Measurements from ENCODE around the gene ILDR1.

The ILDR1 gene

DNA sequence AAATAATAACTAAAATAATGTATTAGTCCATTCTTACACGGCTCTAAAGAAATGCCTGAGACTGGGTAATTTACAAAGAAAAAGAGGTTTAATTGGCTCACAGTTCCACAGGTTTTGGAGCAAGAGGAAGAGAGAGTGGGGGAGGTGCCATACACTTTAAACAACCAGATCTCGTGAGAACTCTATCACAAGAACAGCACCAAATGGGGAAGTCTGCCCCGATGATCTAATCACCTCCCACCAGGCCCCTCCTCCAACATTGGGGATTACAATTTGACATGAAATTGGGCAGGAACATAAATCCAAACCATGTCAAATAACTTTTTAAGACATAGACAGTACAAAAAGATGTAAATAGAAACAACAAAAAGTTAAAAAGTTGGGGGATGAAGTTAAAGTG is 63.2 kb downstream of the ILDR1 start:
- no peaks in the 10 kb centered on the region for H3K9me3 ChIP-seq (ENCODE audit: insufficient read depth, low read length)
- no peak overlapping the region for H3K9ac ChIP-seq (ENCODE audit: low read length)
- H4K20me1 ChIP-seq (ENCODE audit: insufficient read depth, low read length) = no peaks in the 10 kb centered on the region
- no peak overlapping the region for H3K4me3 ChIP-seq (ENCODE audit: low read length)
- H3K27me3 ChIP-seq (ENCODE audit: low read depth, low read length) = no peaks in the 10 kb centered on the region
- peaks cover 37% of the 10 kb centered on the region for H3K36me3 ChIP-seq (replicated peaks; ENCODE audit: low read depth, low read length)
- H3K4me2 ChIP-seq (ENCODE audit: low read length) = no peak overlapping the region
- no peak for TF ChIP-seq EZH2phosphoT487 (IDR thresholded peaks at IDR 0.05; ENCODE audit: low read depth)
- TF ChIP-seq, protein P1, sequence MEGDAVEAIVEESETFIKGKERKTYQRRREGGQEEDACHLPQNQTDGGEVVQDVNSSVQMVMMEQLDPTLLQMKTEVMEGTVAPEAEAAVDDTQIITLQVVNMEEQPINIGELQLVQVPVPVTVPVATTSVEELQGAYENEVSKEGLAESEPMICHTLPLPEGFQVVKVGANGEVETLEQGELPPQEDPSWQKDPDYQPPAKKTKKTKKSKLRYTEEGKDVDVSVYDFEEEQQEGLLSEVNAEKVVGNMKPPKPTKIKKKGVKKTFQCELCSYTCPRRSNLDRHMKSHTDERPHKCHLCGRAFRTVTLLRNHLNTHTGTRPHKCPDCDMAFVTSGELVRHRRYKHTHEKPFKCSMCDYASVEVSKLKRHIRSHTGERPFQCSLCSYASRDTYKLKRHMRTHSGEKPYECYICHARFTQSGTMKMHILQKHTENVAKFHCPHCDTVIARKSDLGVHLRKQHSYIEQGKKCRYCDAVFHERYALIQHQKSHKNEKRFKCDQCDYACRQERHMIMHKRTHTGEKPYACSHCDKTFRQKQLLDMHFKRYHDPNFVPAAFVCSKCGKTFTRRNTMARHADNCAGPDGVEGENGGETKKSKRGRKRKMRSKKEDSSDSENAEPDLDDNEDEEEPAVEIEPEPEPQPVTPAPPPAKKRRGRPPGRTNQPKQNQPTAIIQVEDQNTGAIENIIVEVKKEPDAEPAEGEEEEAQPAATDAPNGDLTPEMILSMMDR (IDR thresholded peaks at IDR 0.05; ENCODE audit: low read depth, low read length) = no peak
- H2AFZ ChIP-seq (ENCODE audit: low read depth, low read length) = no peak overlapping the region
- H3K27ac ChIP-seq (ENCODE audit: low read length) = no peak overlapping the region
- H3K79me2 ChIP-seq (ENCODE audit: low read length) = no peaks in the 10 kb centered on the region
- peaks cover 30% of the 10 kb centered on the region for H3K4me1 ChIP-seq (ENCODE audit: low read length)

DNA sequence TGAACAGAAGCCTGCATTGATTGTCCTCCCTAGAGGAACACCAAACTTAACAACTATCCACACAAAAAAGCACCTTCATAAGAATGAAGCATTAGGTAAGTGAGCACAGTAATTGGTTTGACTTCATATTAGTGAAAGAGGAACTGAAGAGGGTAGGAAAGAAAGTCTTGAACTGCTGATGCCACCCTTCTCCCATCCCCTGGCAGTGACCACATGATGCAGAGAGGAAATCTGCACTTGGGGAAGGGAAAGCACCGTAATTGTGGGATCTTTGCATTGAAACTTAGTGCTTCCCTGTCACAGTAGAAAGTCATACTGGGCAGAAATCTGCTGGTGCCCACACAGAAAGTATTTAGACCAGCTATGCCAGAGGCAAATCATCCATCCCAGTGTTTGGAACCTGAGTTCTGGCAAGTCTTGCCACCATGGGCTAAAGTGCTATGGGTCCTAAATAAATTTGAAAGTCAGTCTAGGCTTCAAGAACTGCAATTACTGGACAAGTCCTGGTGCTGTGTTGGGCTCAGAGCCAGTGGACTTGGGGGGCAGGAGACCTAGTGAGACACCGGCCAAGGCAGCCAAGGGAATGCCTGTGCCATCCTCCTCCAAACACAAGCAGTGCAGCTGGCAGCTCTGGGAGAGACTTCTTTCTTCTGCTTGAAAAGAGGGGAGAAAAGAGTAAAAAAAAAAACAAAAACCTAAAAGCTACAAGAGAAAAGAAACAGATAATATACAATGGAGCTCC is 64.2 kb downstream of the ILDR1 start:
- Histone ChIP-seq H4K20me1 (ENCODE audit: insufficient read depth, low read length) (no peaks in the 10 kb centered on the region), H3K4me2 (ENCODE audit: low read length) (peak overlapping the region; percentile 36; the same call in 1 of the 2 replicates), H3K4me3 (ENCODE audit: low read length) (no peak overlapping the region), H3K27me3 (ENCODE audit: low read depth, low read length) (no peaks in the 10 kb centered on the region), H3K27ac (ENCODE audit: low read length) (peak overlapping the region; percentile 55), H3K4me1 (ENCODE audit: low read length) (peaks cover 30% of the 10 kb centered on the region), H3K9me3 (ENCODE audit: insufficient read depth, low read length) (no peaks in the 10 kb centered on the region), H2AFZ (ENCODE audit: low read depth, low read length) (no peak overlapping the region), H3K79me2 (ENCODE audit: low read length) (no peaks in the 10 kb centered on the region), H3K36me3 (replicated peaks; ENCODE audit: low read depth, low read length) (peaks cover 38% of the 10 kb centered on the region), H3K9ac (ENCODE audit: low read length) (no peak overlapping the region)
- no peak for TF ChIP-seq EZH2phosphoT487 (IDR thresholded peaks at IDR 0.05; ENCODE audit: low read depth)
- TF ChIP-seq, protein P1 (IDR thresholded peaks at IDR 0.05; ENCODE audit: low read depth, low read length) = no peak

DNA sequence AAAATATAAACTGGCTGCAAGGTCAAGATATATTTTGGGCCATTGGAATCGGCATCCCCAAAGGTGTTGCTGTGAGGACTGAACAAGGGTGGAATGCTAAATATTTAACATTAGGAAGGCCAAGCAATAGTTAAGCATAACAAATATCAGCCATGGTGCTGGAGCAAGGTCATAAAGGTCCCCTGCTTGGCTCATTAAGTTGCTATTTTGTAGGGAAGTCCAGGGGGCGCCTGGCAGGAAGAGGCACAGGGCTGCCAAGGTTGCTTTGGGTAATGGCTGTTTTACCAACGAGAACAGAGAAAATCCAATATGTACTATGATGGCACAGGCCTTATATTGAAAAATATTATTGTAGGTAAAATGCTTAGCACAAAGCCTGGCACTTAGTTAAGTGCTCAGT is 65.7 kb downstream of the ILDR1 start:
- H3K4me3 ChIP-seq (ENCODE audit: low read length) = no peak overlapping the region
- peaks cover 9% of the 10 kb centered on the region; the same call in 1 of the 2 replicates for H3K9me3 ChIP-seq (ENCODE audit: insufficient read depth, low read length)
- no peak overlapping the region for H3K9ac ChIP-seq (ENCODE audit: low read length)
- H3K79me2 ChIP-seq (ENCODE audit: low read length) = no peaks in the 10 kb centered on the region
- H2AFZ ChIP-seq (ENCODE audit: low read depth, low read length) = no peak overlapping the region
- peaks cover 30% of the 10 kb centered on the region for H3K4me1 ChIP-seq (ENCODE audit: low read length)
- H3K27me3 ChIP-seq (ENCODE audit: low read depth, low read length) = no peaks in the 10 kb centered on the region
- no peaks in the 10 kb centered on the region for H4K20me1 ChIP-seq (ENCODE audit: insufficient read depth, low read length)
- peaks cover 43% of the 10 kb centered on the region for H3K36me3 ChIP-seq (replicated peaks; ENCODE audit: low read depth, low read length)
- no peak for TF ChIP-seq EZH2phosphoT487 (IDR thresholded peaks at IDR 0.05; ENCODE audit: low read depth)
- TF ChIP-seq, protein P1 (IDR thresholded peaks at IDR 0.05; ENCODE audit: low read depth, low read length) = no peak
- no peak overlapping the region for H3K4me2 ChIP-seq (ENCODE audit: low read length)
- no peak overlapping the region for H3K27ac ChIP-seq (ENCODE audit: low read length)

- peaks cover 3% of the 10 kb centered on the region; the same call in 1 of the 2 replicates for H3K4me1 ChIP-seq (ENCODE audit: low read length)
- no peak overlapping the region for H3K9ac ChIP-seq (ENCODE audit: low read length)
- no peak overlapping the region for H2AFZ ChIP-seq (ENCODE audit: low read depth, low read length)
- H3K27me3 ChIP-seq (ENCODE audit: low read depth, low read length) = no peaks in the 10 kb centered on the region
- peaks cover 9% of the 10 kb centered on the region; the same call in 1 of the 2 replicates for H3K9me3 ChIP-seq (ENCODE audit: insufficient read depth, low read length)
- no peak overlapping the region for H3K4me2 ChIP-seq (ENCODE audit: low read length)
- H4K20me1 ChIP-seq (ENCODE audit: insufficient read depth, low read length) = no peaks in the 10 kb centered on the region
- no peaks in the 10 kb centered on the region for H3K79me2 ChIP-seq (ENCODE audit: low read length)
- H3K27ac ChIP-seq (ENCODE audit: low read length) = no peak overlapping the region
- peaks cover 40% of the 10 kb centered on the region for H3K36me3 ChIP-seq (replicated peaks; ENCODE audit: low read depth, low read length)
- TF ChIP-seq EZH2phosphoT487 (IDR thresholded peaks at IDR 0.05; ENCODE audit: low read depth) = no peak
- TF ChIP-seq, protein P1 (IDR thresholded peaks at IDR 0.05; ENCODE audit: low read depth, low read length) = no peak
- H3K4me3 ChIP-seq (ENCODE audit: low read length) = no peak overlapping the region
Observed at GRCh38 chr3:121951291-121951919, 70.6 kb downstream of the ILDR1 start.

Measured in OCI-LY3 (cell line).